Measurements from ENCODE around the gene USP32. TPM values are rescaled to one million over a fixed set of nuclear protein-coding genes. Genes with fewer than 3 reads are reported as not detected.
"Not testable (repeated sequence)": the region's sequence is repeated elsewhere in the genome, so short reads cannot be mapped to it uniquely, and the experiment has no call there.

USP32 gene
- polyA plus RNA-seq, 10 donors: 20.6 to 25.7 (median 23.6) TPM

- DNase-seq: peak in 2 of 3 donors; percentile 11 to 34
Measured at GRCh38 chr17:60231234-60231633, 160.7 kb downstream of the USP32 start.

- DNase-seq: no peak
Measured at GRCh38 chr17:60230358-60230757, 161.6 kb downstream of the USP32 start.

DNA sequence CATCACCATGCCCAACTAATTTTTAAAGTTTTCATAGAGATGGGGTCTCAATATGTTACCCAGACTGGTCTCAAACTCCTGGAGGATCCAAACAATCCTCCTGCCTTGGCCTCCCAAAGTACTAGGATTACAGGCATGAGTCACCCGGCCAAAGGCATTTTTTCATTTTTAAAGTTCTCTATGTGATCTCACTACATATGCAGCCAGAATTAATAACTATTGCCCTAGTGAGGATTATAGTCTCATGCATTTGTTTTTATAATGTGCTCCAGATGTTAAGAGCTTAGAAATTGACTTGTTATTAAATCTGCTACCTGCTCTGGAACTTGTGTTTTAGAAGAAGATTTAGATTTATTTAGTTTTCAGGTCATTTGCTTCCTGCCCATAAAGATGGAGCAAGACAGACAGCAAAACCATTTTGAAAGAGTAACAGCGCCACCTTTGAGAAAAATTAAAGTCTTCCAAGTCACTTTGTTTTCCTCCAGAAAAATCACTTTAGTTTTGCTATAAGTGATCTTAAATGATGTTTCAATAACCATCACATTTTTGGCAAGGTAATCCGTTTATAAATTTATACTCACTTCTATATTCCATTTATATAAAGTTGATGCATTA, 162.6 kb downstream of the USP32 start:
- DNase-seq: peak in 2 of 3 donors; percentile 4 to 20

GRCh38 chr17:60227276-60227675, 164.7 kb downstream of the USP32 start:
- DNase-seq: not testable (repeated sequence)

DNA sequence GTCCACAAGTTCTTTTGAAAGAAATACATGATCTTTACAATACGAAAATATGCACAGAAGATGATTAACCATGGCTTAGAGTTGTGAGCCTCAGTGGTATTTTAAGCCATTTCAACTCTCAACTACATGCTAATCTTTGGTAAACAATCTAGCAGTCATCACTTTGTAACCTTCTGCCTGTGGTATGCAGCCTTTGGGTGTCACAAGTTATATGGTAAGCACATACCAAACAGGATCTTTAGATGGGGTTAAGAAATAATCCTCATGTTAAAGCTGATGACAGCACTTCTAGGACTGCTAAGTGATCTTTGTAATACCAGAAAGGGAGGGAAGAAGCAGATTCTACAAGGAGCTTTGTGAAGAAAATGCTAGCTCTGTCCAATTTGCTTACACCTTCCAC, 167.9 kb downstream of the USP32 start:
- DNase-seq: no peak

- DNase-seq: no peak
Measured at GRCh38 chr17:60223456-60223855, 168.5 kb downstream of the USP32 start.

DNA sequence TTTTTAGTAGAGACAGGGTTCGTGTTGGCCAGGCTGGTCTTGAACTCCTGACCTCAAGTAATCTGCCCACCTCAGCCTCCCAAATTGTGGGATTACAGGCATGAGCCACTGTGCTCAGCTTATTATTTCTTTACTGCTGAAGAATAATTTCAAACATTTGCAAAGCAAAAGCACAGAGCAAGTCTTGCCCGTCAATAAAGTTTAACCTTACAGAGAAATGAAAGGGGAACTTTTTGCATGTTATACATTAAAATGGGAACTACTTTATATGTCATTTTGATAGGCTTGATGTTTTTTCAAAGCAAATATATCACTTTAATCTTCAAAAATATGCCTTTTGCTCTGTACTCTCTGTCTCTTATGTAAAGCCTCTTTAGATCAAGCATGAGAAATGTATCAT, 173.2 kb downstream of the USP32 start:
- not testable (repeated sequence) for DNase-seq

- DNase-seq: not testable (repeated sequence)
Measured at GRCh38 chr17:60215895-60216294, 176.0 kb downstream of the USP32 start.

DNA sequence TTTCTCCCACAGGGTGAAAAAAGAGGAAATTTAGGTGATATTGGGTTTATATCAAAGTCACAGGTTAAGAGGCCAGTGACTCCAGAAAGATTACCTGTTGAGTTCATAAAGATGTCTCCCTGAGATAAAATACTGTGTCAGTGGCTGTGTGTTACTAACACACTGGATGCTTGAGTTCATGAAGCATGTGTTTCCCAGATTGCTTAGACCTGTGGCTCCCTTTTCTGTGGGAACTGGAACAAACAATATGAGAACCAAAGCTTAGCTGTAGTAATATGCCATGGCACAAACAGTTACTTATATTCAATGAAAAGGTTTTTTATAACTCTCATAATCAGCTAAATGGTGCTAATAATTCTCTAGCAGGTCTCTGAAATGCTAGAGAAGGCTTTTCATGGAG, 180.7 kb downstream of the USP32 start:
- DNase-seq: not testable (repeated sequence)

GRCh38 chr17:60208302-60208701, 183.6 kb downstream of the USP32 start:
- DNase-seq: not testable (repeated sequence)

DNA sequence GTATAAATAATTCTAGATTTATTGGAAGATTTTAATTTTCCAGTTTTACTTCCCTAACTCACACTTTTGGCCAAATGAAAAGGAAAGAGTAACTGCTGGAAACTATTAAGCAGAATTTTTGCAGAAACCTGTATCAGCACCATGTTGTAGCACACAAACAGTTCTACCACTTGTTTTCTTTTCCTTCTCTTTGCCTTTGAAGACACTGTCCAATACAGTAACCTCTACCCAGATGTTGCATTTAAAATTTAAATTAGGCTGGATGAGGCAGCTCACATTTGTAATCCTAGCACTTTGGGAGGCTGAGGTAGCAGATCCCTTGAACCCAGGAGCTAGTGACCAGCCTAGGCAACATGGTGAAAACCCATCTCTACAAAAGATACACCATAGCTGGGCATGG, 186.2 kb downstream of the USP32 start:
- not testable (repeated sequence) for DNase-seq

GRCh38 chr17:60198630-60199029, 193.3 kb downstream of the USP32 start:
- DNase-seq: not testable (repeated sequence)

DNA sequence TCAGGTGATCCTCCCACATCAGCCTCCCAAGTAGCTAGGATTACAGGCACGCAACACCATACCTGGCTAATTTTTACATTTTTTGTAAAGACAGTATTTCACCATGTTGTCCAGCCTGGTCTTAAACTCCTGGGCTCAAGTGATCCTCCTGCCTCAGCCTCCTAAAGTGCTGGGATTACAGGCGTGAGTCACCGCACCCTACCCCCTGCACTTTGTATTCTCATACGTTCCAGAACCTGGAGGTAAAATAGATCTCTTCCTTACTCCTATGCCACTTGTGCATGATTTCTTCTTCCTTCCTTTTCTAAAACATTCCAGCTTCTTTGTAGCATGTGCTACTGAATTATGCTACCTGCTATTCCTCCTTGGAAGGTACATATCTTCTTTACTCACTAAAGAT, 197.8 kb downstream of the USP32 start:
- DNase-seq: not testable (repeated sequence)

DNA sequence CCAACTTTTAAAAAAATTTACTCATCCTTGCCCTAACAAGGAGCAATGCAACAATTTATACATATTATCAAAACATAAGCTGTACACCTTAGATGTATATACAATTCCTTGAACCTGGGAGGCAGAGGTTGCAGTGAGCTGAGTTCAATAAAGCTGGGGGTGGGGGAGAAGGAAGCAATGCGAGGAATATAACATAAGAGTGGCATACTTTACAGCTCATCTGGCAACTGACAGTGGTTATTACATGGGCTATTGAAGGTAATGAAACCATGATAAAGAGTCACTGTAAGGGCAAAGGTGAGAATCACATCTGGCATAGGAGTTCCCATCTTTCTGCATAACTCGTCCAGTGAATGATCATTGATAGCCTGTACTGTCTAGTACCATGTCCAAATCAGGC, 198.5 kb downstream of the USP32 start:
- DNase-seq: no peak

DNA sequence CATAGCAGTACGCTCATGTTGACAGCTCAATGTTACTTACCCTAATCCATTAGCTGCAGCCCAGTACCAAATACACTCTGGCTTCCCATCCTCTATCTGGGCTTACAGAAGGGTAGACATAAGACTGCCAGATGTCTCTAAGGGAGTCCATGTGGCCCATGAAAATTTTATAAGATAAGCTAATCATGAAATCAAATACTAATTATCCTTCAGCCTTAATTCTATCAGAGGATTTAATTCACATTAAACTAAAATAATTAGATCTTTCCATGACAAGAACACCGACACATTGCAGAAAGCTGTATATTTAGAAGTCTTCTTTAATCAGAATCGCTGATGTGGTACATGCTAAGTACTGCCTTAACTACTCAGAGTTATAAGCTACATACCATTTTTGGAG, 198.9 kb downstream of the USP32 start:
- not testable (repeated sequence) for DNase-seq

- not testable (repeated sequence) for DNase-seq
Measured at GRCh38 chr17:60190032-60190431, 201.9 kb downstream of the USP32 start.

- no peak for DNase-seq
Measured at GRCh38 chr17:60188759-60189158, 203.2 kb downstream of the USP32 start.

DNA sequence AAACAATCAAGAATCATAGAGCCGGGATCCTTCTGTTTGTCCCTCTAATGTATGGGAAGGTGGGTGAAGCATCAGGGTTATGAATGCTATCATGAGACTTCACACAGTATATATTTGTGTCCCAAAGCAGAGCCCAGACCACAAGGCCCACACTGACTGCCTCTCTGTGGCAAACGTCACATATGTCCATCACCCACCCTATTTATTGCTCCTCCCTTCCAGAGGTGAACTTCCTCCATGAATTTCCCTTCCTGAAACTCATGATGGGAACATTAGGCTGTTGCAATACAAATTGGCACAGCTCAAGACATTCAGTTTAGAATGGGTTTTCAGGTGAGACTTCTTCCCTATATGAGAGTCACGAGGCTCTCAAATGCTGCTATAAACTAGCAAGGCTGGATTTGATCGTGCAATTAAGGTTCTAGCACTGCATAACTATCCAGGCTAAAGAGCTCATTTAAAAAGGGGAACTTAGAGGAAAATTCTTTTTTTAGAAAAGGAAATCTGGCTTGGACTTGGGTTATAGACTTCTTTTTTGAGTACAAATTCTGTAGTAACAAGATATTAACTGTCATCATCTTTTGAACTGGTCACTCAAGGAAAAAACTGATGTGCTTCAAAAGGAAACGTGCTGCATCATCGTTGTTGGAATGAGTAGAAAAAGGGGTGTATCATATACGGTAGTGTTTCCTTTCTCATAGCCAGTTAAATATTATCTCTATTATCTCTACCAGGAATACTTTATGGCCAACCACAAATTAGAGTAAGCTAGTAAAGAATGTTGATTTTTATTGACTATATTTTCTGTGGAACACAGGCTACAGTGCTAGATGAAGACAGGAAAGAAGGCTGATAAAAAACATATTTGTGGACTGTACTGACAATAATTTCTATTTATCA, 204.8 kb downstream of the USP32 start:
- peak in 1 of 3 donors; percentile 21 for DNase-seq

- DNase-seq: not testable (repeated sequence)
Measured at GRCh38 chr17:60186372-60186771, 205.6 kb downstream of the USP32 start.

GRCh38 chr17:60180380-60180779, 211.6 kb downstream of the USP32 start:
- not testable (repeated sequence) for DNase-seq

DNA sequence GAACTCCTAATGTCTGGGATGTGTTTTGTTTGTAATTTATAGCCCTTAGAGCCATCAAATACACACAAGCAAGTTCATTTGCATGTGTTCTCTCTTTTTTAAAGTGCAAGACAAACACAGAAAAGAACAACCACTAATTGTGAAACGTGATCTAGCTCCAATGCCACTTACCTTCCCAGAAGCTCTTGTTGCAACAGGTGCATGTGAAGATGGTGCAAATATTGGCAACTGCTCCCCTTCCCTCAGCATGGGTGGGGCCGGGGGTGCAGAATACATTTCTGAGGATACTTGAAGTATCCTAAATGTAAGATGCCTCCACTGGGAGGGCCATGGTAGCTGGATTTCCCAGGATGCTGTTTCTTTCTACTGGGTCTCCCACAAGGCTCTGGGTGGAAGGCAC, 213.8 kb downstream of the USP32 start:
- DNase-seq: not testable (repeated sequence)

DNA sequence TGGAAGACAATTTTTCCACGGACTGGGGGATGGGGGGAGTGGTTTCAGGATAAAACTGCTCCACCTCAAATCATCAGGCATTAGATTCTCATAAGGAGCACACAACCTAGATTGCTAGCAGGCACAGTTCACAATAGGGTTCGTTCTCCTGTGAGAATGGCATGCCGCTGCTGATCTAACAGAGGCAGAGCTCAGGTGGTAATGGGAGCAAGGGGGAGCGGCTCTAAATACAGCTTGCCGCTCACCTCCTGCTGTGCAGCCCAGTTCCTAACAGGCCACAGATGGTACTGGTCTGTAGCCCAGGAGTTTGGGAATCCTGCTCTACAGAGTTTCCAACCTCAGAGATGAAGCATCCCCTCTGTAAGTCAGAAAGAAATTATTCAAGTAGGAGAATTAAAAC, 215.2 kb downstream of the USP32 start:
- not testable (repeated sequence) for DNase-seq

- DNase-seq: not testable (repeated sequence)
Measured at GRCh38 chr17:60174767-60175166, 217.2 kb downstream of the USP32 start.

All from muscle of back (tissue), 11 donors.